ENCODE results near the gene GMDS.

GMDS gene

DNA sequence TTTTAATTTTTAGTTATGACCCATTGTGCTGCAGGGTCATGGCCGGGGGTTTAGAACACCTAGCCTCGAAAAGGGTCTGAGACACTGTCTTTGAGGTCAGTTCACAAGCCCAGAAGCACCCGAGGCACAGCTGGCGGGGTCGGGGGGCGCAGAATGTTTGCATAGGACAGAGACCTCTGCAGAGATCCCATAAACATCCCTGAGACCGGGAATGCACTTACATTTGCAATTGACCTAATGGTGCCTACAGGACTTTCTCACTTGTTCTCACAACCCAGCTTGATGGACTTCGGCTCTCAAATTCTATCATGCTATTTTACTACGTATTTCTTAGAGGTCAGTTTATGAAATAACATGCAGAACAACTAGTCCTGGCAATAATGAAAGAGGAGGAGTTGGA is 669.2 kb downstream of the GMDS start:
- no peak for FAIRE-seq

DNA sequence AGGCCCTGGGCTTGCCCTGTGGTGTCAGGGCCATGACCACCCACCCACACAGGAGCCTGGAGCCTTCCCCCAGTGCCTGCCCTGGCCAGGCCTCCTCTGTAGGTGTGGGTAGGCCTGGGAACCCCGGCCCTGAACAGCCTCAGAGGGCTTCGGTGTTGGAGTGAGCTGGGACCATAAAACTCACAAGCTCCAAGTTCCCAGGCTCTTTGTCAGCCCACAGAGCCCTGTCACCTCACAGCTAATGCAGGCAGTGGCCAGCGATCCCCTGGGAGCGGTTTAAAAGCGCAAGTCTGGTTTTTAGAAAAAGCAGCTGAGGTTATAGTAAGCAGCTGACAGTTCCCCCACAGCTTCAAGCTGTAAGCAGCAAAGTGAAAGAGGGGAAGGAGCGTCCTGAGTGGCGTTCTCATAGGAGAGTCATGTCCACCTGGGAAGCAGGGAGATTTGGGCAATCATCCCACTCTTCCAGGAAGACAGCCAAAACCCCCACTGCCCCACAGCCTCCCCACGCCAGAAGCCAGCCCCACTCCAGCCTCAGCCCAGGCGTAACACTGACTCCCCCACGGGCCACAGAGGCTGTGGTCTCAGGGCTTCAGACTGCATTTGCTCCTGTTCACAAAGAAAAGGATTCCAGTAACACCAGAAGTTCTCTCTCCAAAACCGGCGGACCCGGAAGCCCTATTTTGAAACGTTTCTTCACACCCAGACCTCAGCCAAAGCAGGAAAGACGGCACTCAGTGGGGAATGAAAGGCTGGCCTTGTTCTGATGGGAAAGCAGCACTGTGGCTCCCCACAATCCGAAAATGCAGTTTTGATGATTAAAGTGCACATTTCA is 670.0 kb downstream of the GMDS start:
- FAIRE-seq: no peak

DNA sequence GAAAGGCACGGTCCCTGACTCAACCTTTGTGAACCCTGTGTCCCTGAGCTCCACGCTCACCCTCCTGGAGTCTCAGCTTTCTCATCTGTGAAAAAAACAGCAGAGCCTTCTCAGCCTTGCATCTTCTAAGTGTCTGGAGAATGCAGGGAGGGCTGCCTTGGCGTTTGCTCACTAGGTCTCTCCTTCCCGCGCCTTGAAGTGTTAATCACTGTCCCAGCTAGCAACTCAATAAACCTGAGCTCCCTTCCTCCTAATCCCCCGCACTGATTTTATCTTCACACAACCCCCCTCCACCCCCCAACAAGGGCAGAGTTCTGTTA is 670.6 kb downstream of the GMDS start:
- no peak for FAIRE-seq

DNA sequence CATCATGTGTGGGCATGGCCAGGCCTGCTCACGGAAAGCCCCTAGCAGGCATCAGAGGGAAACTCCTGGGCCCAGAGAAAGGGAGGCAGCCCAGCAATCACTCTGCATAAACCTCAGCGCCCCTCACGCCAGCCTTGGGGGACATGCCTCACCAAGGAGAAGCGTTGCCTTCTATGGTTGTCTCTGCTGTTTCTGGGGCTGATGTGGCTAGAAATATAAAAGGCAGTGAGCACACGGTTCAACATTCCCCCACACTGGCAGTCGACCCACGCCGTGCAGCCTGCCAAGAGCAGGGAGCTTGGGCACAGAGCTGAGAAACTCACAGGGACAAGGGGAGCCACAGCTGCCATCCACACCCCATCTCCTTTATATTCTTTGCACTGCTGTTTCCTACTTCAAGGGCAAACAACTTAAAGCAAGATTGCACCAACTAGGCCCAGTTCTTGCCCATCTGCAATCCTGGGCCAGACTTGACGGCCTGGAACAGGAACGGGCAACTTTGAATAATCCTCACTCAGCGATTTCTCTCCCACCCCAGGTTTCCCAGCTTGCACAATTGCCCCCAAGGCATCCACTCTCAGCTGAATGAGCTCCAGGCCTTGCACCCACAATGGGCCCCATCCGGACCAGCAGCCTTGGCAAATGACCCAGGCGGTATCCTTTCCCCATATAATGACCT is 671.2 kb downstream of the GMDS start:
- FAIRE-seq: no peak

Measured in colon (tissue), 2 donors.